ENCODE results near the gene COL18A1. TPM values are rescaled to one million over a fixed set of nuclear protein-coding genes. Genes with fewer than 3 reads are reported as not detected.

Gene COL18A1
- total and polyA plus RNA-seq, 10 donors = 35.0 to 208 (median 86.4) TPM

- no peak for TF ChIP-seq POLR2A (IDR thresholded peaks at IDR 0.05)
- TF ChIP-seq POLR2AphosphoS5 (IDR thresholded peaks at IDR 0.05) = no peak
- no peak for TF ChIP-seq CTCF (IDR thresholded peaks at IDR 0.05 in 8 of 11, conservative IDR thresholded peaks at IDR 0.05 in 3 of 11)
- Histone ChIP-seq H3K27ac (no peak overlapping the region), H3K27me3 (replicated peaks in 1 of 7) (peaks cover 0 to 37% (median 0%) of the 10 kb centered on the region in 7 donors), H3K4me3 (peak overlapping the region in 3 of 8 donors; percentile 29 to 50 (median 42)), H3K9me3 (peaks cover 0 to 14% (median 12%) of the 10 kb centered on the region in 8 donors), H3K4me1 (peaks cover 0 to 30% (median 10%) of the 10 kb centered on the region in 6 donors), H3K36me3 (no peaks in the 10 kb centered on the region)
- intact Hi-C loops (cut with DNase I; ENCODE audit: low total_unique reads) = no loop called here
- DNase-seq = peak; percentile 60
- WGBS, 5 donors = 77 to 90% (median 87%) methylated on average over 19 to 25 of the region's 25 CpGs
Observed at GRCh38 chr21:45457161-45457831, 52.3 kb downstream of the COL18A1 start.

- Histone ChIP-seq H3K27me3 (replicated peaks in 1 of 7) (peaks cover 0 to 37% (median 0%) of the 10 kb centered on the region in 7 donors), H3K4me3 (peak overlapping the region in 3 of 8 donors; percentile 29 to 50 (median 42)), H3K36me3 (no peaks in the 10 kb centered on the region), H3K4me1 (peaks cover 0 to 30% (median 10%) of the 10 kb centered on the region in 6 donors), H3K27ac (no peak overlapping the region), H3K9me3 (peaks cover 0 to 19% (median 17%) of the 10 kb centered on the region in 8 donors)
- intact Hi-C loops (cut with DNase I; ENCODE audit: low total_unique reads) = no loop called here
- DNase-seq = no peak
- TF ChIP-seq POLR2AphosphoS5 (IDR thresholded peaks at IDR 0.05) (no peak), POLR2A (IDR thresholded peaks at IDR 0.05) (no peak), CTCF (IDR thresholded peaks at IDR 0.05 in 8 of 11, conservative IDR thresholded peaks at IDR 0.05 in 3 of 11) (no peak)
- 72 to 84% (median 79%) methylated on average over 4 to 9 of the region's 9 CpGs for WGBS, 5 donors
Observed at GRCh38 chr21:45457832-45458172, 52.8 kb downstream of the COL18A1 start.

GRCh38 chr21:45458281-45459170 is 53.6 kb downstream of the COL18A1 start:
- Histone ChIP-seq H3K27ac (no peak overlapping the region), H3K4me1 (peaks cover 0 to 26% (median 9%) of the 10 kb centered on the region in 6 donors), H3K4me3 (peak overlapping the region in 1 of 8 donors; percentile 29), H3K9me3 (peaks cover 0 to 25% (median 19%) of the 10 kb centered on the region in 8 donors), H3K27me3 (replicated peaks in 1 of 7) (peaks cover 0 to 37% (median 0%) of the 10 kb centered on the region in 7 donors), H3K36me3 (no peaks in the 10 kb centered on the region)
- peak; percentile 55 for DNase-seq
- 82 to 91% (median 88%) methylated on average over 12 to 30 of the region's 30 CpGs for WGBS, 5 donors
- TF ChIP-seq POLR2AphosphoS5 (IDR thresholded peaks at IDR 0.05) (no peak), CTCF (IDR thresholded peaks at IDR 0.05 in 8 of 11, conservative IDR thresholded peaks at IDR 0.05 in 3 of 11) (no peak), POLR2A (IDR thresholded peaks at IDR 0.05) (no peak)
- intact Hi-C loops (cut with DNase I; ENCODE audit: low total_unique reads) = no loop called here

All from spleen (tissue), 11 donors.